ENCODE results near the gene FBXO22.
"Not testable (repeated sequence)": the region's sequence is repeated elsewhere in the genome, so short reads cannot be mapped to it uniquely, and the experiment has no call there.

GRCh38 chr15:75910355-75910754, 6.7 kb downstream of the FBXO22 start:
- TF ChIP-seq ZNF749 (CRISPR knock-in tag; IDR thresholded peaks at IDR 0.05; ENCODE audit: borderline replicate concordance); ZNF772 (CRISPR knock-in tag; IDR thresholded peaks at IDR 0.05); DRAP1 (CRISPR knock-in tag; IDR thresholded peaks at IDR 0.05); REST (IDR thresholded peaks at IDR 0.05; ENCODE audit: borderline replicate concordance in 1 of 2, low read depth in 1 of 2, low read length in 2 of 2); ZNF253 (CRISPR knock-in tag; IDR thresholded peaks at IDR 0.05; ENCODE audit: borderline replicate concordance); ZNF782 (CRISPR knock-in tag; IDR thresholded peaks at IDR 0.05; ENCODE audit: borderline replicate concordance); MXI1 (IDR thresholded peaks at IDR 0.05; ENCODE audit: borderline replicate concordance, low read depth, low read length); KLF12 (CRISPR knock-in tag; IDR thresholded peaks at IDR 0.05; ENCODE audit: borderline replicate concordance); CBX2 (IDR thresholded peaks at IDR 0.05; ENCODE audit: low read depth, low read length); CBX2 (CRISPR knock-in tag; IDR thresholded peaks at IDR 0.05; ENCODE audit: low read depth); MAZ (IDR thresholded peaks at IDR 0.05; ENCODE audit: borderline replicate concordance, low read depth, low read length); MAZ (CRISPR knock-in tag; IDR thresholded peaks at IDR 0.05; ENCODE audit: low read depth); ELK4 (CRISPR knock-in tag; IDR thresholded peaks at IDR 0.05; ENCODE audit: borderline replicate concordance): not testable (repeated sequence)

Measured in HepG2 (cell line).